Suppressor macrophage treated with lipopolysaccharide for 1 hour (primary cell): ENCODE data around the gene ZNF121.
A peak's percentile ranks its signal among the peaks of the same experiment; 100 is the strongest.

Experiments used
- DNase-seq, 3 donors: peaks; one replicate each; pipeline ENCODE4 v3.0.0-alpha.2; 2020 to 2022

ZNF121 gene

DNA sequence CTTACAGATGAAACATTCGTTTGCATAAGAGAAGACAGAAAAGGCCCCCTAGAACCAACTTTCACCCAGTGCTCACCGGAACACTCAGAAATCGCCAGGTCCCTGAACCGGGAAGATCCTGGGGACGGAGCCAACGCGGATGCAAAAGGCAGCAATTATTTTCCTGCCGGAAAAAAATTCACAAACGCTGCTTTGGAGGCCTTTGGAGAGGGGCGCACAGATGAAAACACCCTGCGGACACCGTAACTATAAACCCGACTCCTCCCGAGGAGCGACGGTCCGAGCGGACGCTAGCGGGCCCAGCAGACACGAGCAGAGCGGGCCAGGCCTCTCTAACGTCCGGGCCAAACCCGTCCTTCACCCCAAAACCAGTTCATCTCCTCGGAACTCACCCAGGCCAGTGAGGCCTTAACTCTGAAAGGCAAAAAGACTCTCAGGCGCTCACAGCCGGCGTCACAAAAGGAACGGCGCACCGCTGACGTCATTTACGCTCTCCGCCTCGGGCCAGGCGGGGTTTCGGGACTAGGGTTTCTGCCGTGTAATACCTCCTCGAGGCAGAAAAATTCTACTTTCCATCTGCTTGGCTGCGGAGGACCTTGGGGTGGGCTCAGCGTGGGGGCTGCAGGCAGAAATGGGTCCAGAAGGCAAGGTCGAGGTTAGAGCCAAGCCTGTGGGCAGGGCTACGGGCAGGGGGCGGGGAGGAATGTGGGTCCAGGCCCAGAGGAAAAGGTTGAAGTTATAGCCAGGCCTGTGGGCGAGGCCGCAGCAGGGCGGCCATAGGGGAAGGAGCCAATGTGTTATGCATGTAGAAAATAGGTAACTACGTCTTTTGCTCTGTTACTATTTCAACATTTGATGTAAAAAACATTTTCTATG lies 45.9 kb downstream of the ZNF121 start, which contains the start of gene ZNF426:
Gene ZNF426 (minus strand): TSS at position 463 of the 876 bp plus-strand sequence. CDS start 2,413 bp downstream, outside the sequence.
- peak; percentile 91 to 94 (median 94) for DNase-seq

DNA sequence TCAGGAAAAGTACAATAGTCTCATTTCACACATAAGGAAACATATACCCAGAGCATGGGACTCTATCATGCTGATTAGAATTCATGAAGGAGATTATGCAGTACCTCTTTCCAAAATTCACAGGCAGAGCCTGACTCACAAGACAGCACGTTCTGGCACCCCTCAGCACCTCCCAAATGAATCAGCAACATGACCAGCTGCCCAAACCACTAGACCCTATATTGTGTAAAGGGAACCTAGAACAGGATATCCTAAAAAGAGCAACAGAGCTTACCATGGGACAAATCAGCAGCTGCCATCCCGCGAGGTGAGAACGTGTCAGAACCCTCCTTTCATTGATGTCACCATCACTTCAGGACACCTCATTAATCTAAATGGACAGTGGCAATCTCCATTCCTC lies 48.4 kb downstream of the ZNF121 start:
- no peak for DNase-seq

DNA sequence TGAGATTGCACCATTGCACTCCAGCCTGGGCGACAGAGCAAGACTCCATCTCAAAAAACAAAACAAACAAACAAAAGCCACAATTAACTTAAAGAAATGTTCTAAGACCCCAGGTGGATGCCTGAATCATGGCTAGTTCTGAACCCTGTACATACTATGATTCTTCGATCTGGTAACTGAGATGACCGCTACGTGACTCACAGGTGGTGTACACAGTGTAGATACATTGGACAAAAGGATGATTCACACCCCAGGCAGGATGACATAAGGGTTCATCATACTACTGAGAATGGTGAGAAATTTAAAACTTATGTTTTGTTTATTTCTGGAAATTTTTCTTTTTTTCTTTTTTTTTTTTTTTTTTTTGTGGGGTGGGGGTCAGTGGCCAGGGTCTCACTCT lies 52.4 kb downstream of the ZNF121 start:
- DNase-seq = peak; percentile 12 to 37 (median 15)

DNA sequence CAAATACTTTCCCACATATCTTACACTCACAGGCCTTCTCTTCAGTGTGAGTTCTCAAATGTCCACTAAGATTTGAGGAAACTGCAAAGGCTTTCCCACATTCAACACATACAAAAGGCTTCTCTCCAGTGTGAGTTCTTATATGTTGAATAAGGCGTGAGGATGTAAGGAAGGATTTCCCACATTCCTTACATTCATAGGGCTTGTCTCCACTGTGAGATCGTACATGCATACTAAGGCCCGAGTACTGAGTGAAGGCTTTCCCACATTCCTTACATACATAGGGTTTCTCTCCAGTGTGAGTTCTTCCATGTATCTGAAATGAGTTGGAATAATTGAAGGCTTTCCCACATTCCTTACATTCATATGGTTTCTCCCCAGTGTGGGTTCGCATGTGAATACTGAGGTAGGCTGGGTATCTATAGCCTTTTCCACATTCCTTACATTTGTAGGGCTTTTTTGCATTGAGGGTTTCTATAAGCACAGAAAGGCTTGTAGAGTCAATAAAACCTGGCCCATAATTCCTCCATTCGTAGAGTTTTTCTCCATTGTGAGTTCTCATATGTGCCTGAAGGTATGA lies 55.5 kb downstream of the ZNF121 start:
- no peak for DNase-seq

DNA sequence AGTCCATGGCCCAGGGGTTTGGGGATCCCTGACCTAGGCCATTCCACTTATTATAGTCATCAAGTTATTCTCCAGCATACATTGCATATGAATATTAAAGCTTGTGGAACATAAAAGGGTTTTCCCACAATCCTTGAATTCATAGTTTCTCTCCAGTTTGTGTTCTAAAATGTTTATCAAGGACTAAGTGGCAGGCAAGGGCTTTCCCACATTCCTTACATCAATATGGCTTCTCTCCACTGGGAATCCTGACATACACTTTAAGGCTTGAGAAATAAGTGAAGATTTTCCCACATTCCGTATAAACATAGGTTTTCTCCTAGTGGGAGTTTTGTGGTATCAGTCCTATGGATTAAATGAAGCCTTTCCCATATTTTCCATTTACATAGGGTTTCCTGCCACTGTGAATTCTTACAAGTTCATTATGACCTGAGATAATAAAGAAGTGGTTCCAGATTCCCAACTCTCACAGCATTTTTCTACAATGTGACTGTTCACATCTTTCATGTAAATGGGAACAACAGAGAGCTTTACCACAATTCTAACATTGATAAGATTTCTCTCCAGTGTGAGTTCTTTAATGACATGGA lies 60.3 kb downstream of the ZNF121 start:
- no peak for DNase-seq
